GM18520 (cell line): ENCODE measurements around the gene VCP.
"Not testable (repeated sequence)": the region's sequence is repeated elsewhere in the genome, so short reads cannot be mapped to it uniquely, and the experiment has no call there.

Source experiments
- ATAC-seq: cut with Tn5 transposase; IDR thresholded peaks from one replicate; pipeline ENCODE4 v1.9.1; 2021; ENCODE audit not compliant: unreplicated experiment

The VCP gene

DNA sequence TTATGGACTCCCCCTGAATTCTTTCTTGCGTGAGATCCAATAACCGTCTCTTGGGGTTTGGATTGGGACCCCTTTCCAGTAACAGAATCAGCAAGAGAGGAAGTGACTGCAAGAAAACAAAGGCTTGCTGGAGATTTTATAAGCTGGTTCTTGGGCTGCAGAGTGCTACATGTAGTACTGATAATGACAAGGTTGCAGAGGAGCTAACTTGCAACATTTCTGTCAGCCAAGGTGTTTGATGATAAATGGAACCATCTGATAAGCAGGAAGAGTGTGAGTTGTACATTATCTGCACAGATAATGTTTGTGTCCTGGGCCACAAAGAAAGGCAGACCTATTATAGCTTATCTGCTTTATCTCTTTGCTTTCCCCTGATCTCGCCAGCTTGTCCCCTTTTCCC is 45.8 kb downstream of the VCP start:
- no peak for ATAC-seq

DNA sequence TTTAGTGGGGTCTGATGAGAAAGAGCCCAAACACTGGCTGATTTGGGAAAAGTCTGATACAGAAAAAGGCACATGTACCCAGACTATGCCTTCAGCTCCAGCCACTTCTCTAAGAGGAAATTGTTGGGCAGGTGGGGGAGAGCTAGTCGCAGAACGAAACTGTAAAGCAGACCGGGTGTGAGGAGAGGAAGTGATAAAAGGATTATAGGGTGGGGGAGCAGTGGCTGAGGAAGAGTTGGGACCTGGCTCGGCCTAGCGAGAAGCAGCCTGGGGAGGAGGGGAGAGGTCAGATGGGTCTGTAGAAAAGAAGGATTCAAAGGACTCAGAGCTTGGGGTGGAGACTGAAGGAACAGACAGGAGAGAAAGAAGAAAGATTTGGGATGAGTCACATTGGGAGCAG is 49.0 kb downstream of the VCP start:
- ATAC-seq, result not testable (repeated sequence)

DNA sequence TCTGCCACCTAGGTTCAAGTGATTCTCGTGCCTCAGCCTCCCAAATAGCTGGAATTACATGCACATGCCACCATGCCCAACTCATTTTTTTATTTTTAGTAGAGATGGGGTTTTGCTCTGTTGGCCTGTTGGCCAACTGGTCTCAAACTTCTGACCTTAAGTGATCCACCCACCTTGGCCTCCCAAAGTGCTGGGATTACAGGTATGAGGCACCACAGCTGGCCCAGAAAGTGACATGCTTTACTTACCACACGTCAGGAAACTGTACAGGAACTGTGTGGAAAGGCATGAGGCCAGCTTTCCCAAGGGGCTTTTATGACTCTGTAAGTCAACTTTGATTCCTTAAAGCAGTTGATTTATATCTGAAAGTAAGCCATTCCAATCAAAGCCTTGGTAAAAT is 57.9 kb downstream of the VCP start:
- ATAC-seq, result no peak

DNA sequence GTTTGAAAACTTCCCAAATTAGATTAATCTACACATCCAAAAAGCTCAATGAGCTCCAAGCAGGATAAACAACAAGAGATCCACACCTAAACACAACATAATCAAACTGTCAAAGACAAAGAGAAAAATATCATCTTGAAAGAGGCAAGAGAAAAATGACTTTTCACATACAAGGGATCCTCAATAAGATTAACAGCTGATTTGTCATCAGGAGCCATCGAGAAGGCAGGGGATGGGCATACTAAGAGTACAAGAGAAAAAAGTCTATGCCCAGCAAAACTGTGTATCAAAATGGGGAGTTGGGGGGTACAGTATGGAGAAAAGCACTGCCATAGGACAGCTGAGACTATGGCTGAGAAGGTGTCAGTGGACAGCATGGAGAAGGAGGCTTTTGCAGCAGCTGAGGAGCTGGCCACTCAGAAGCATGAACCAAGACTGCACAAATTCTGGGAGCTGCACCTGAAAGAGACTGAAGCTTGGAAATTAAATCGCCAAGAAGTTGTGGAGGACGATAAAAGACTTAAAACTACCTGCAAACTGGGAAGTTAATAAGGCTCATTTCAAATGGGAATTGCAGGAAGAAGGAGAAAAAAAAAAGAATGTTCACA is 62.0 kb downstream of the VCP start:
- no peak for ATAC-seq
